HG02884 (cell line): ENCODE results near the gene SWAP70.

Experiments used
- ATAC-seq: cut with Tn5 transposase; IDR thresholded peaks from one replicate; pipeline ENCODE4 v1.9.1; 2021; ENCODE audit warnings: mild to moderate bottlenecking, moderate library complexity; ENCODE audit not compliant: unreplicated experiment

SWAP70 gene

GRCh38 chr11:9748361-9748970 is 84.6 kb downstream of the SWAP70 start:
- peak; percentile 77 for ATAC-seq

GRCh38 chr11:9750551-9750950 is 86.7 kb downstream of the SWAP70 start:
- ATAC-seq = no peak

GRCh38 chr11:9752091-9752490 is 88.2 kb downstream of the SWAP70 start:
- ATAC-seq = no peak

GRCh38 chr11:9753021-9753420 is 89.1 kb downstream of the SWAP70 start:
- no peak for ATAC-seq

- ATAC-seq = no peak
Observed at GRCh38 chr11:9754010-9754471, 90.2 kb downstream of the SWAP70 start.

- ATAC-seq = no peak
Observed at GRCh38 chr11:9755561-9756185, 91.8 kb downstream of the SWAP70 start.

- ATAC-seq = no peak
Observed at GRCh38 chr11:9756461-9756860, 92.6 kb downstream of the SWAP70 start.

GRCh38 chr11:9756878-9757277 is 93.0 kb downstream of the SWAP70 start:
- no peak for ATAC-seq

- ATAC-seq = peak; percentile 42
Observed at GRCh38 chr11:9757809-9758636, 94.1 kb downstream of the SWAP70 start.

- ATAC-seq = no peak
Observed at GRCh38 chr11:9758637-9759518, 95.0 kb downstream of the SWAP70 start.

- peak; percentile 38 for ATAC-seq
Observed at GRCh38 chr11:9759519-9760192, 95.8 kb downstream of the SWAP70 start.

- ATAC-seq = no peak
Observed at GRCh38 chr11:9760193-9760575, 96.3 kb downstream of the SWAP70 start.

- no peak for ATAC-seq
Observed at GRCh38 chr11:9761441-9761945, 97.6 kb downstream of the SWAP70 start.

GRCh38 chr11:9762531-9762930 is 98.7 kb downstream of the SWAP70 start:
- ATAC-seq = no peak

- no peak for ATAC-seq
Observed at GRCh38 chr11:9763301-9763700, 99.4 kb downstream of the SWAP70 start.

GRCh38 chr11:9765320-9766101 is 101.6 kb downstream of the SWAP70 start:
- ATAC-seq = no peak

- ATAC-seq = no peak
Observed at GRCh38 chr11:9769621-9770020, 105.7 kb downstream of the SWAP70 start.

GRCh38 chr11:9771071-9771511 is 107.2 kb downstream of the SWAP70 start:
- ATAC-seq = no peak

- no peak for ATAC-seq
Observed at GRCh38 chr11:9772218-9772617, 108.3 kb downstream of the SWAP70 start.
